ENCODE data around the gene HES7.
A peak's percentile ranks its signal among the peaks of the same experiment; 100 is the strongest.

DNA sequence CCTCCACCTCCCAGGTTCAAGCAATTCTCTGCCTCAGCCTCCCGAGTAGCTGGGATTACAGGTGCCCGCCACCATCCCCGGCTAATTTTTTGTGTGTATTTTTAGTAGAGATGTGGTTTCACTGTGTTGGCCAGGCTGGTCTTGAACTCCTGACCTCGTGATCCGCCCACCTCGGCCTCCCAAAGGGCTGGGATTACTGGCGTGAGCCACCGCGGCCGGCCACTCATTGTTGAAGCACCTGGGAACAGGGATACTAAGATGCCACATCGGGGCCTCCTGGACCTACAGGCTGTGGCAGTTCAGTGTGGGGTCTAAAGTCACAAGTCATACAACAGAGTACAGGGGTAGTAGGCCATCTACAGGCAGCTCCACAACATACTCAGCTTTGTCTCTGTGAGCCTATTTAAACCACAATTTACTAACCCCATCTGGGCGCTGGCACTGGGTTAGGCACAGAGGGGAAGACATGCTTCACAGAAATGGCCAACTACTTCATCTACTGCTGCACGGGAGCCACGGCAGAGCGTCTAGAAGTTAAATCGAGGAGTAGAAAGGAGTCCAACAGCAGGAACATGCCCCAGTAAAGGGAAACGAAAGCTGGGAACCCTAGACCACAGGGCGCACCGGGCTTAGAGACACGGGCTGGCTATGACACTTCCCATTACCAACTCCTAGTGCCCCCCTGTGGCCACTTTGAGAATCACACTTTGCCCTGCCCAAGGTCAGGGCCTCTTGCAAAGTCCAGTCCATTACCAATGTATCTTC lies 34.5 kb upstream of the HES7 start:
- no peak for TF ChIP-seq EZH2 (IDR thresholded peaks at IDR 0.05; ENCODE audit: borderline replicate concordance, low read length)
- TF ChIP-seq, protein P1, sequence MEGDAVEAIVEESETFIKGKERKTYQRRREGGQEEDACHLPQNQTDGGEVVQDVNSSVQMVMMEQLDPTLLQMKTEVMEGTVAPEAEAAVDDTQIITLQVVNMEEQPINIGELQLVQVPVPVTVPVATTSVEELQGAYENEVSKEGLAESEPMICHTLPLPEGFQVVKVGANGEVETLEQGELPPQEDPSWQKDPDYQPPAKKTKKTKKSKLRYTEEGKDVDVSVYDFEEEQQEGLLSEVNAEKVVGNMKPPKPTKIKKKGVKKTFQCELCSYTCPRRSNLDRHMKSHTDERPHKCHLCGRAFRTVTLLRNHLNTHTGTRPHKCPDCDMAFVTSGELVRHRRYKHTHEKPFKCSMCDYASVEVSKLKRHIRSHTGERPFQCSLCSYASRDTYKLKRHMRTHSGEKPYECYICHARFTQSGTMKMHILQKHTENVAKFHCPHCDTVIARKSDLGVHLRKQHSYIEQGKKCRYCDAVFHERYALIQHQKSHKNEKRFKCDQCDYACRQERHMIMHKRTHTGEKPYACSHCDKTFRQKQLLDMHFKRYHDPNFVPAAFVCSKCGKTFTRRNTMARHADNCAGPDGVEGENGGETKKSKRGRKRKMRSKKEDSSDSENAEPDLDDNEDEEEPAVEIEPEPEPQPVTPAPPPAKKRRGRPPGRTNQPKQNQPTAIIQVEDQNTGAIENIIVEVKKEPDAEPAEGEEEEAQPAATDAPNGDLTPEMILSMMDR (IDR thresholded peaks at IDR 0.05; ENCODE audit: low read length) = peak; percentile 75

Measured in OCI-LY1 (cell line).